GM19035 (cell line): ENCODE results near the gene LGI2.

Experiments
- ATAC-seq: cut with Tn5 transposase; IDR thresholded peaks from one replicate; pipeline ENCODE4 v1.9.1; 2021; ENCODE audit not compliant: unreplicated experiment

Gene LGI2

DNA sequence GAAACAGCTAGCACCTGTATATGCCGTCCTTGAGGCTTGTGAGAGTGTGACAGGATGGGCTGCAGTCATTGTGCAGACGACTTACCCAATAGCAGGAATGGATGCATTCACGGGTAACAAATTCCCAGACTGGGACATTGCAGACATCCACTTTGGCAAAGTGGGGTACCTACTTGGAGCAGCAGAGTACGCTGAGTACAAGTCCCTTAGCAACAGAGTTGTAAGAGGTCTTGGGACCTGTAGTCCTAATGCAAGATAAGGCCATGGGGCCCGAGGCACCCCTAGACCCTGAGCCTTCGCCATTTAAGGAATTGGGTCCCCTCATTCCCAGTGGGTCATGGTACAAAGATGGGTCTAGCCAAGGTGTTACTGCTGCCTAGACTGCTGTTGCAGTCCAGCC is 62.5 kb downstream of the LGI2 start:
- no peak for ATAC-seq

- no peak for ATAC-seq
Measured at GRCh38 chr4:24967346-24967745, 63.4 kb downstream of the LGI2 start.

- no peak for ATAC-seq
Measured at GRCh38 chr4:24966076-24966475, 64.7 kb downstream of the LGI2 start.

GRCh38 chr4:24965627-24966026 is 65.1 kb downstream of the LGI2 start:
- ATAC-seq: no peak

DNA sequence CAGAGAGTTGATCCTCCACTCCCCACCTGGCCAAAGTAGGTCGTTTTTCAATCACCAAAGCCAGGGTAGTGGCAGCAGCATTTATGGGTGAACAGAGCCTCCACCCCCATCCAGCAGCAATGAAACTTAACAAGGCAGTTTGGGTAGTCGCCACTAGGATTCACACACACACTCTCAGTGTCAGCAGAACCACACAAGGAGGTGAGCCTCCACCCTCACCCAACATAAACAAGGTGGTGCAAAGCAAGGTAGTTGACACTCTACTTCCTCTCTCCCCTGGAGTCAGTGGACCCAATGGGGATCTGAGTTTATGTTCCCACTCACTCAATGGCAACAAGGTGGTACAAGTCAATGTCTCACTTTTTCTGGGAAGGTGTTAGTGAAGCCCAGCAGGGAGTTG is 67.5 kb downstream of the LGI2 start:
- ATAC-seq: no peak

- ATAC-seq: no peak
Measured at GRCh38 chr4:24957886-24958285, 72.9 kb downstream of the LGI2 start.

DNA sequence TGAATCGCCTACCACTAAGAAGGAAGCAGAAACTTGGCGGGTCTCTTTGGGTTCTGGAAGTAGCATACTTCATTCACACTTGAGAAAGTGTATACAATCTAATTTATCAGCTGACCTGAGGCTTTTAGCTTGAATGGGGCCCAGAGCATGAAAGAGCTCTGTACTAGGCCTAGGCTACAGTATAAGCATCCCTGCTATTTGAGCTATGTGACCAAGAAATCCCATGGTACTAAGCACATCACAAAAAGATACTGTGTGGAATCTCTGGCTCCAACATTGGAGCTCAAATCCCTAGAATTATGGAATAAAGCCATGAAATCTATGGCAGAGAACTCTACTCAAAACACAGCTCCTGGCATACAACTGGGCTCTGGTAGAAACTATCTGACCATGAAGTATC is 74.0 kb downstream of the LGI2 start:
- ATAC-seq: no peak

DNA sequence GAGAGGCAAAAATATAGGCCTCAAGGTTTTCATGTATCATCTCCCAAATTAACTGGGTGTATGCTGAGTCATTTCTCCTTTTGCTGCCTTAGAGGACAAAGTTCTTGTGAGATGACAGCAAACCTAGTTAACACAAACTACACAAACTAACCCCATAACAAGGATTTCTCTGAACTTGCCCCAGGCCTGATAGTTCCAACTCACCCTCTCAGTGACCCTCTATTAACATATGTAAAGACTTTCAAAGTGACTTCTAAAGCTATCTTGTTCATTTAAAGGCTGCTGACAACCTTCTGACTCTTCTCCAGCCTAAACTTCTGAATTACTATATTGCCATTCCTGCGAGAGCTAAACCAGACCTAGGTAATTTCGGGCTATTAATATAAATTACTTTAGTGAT is 74.7 kb downstream of the LGI2 start:
- no peak for ATAC-seq

GRCh38 chr4:24952667-24953066 is 78.1 kb downstream of the LGI2 start:
- ATAC-seq: no peak

GRCh38 chr4:24949970-24950369 is 80.8 kb downstream of the LGI2 start:
- ATAC-seq: no peak
